ENCODE results near the gene RPL23. TPM values are rescaled to one million over a fixed set of nuclear protein-coding genes. Genes with fewer than 3 reads are reported as not detected.

Gene RPL23
- 684 and 1,544 TPM in 2 replicates for total RNA-seq

GRCh38 chr17:38853292-38854219 lies at the start of gene RPL23:
Gene RPL23 (minus strand): TSS chr17:38853721. CDS start chr17:38853710, 11 bp downstream.

GRCh38 chr17:38869526-38870258 lies 16.2 kb upstream of the RPL23 start, which contains the start of gene LASP1:
Gene LASP1 (plus strand): TSS chr17:38870058. CDS start chr17:38870190, 132 bp downstream.

GRCh38 chr17:38824899-38825761 lies 28.4 kb downstream of the RPL23 start, which contains the start of gene CWC25:
Gene CWC25 (minus strand): TSS chr17:38825321. CDS start chr17:38825183, 138 bp downstream.

GRCh38 chr17:38799501-38800236 lies 53.9 kb downstream of the RPL23 start, which contains the start of gene PIP4K2B:
Gene PIP4K2B (minus strand): TSS chr17:38799556. CDS start chr17:38799424, 132 bp downstream.

Small RNA genes within 50 kb of the gene (small RNA-seq; reads per million reads assigned to genes)
- gene MIR4727 (0.14 reads per million), gene SNORA21 (not detected), gene SNORA21B (not detected)

Other genes with a start within 250 kb of the RPL23 start
- 0.22 TPM in 1 of 2 replicates, not detected in the other for gene SRCIN1, start 247.8 kb downstream of the RPL23 start, total RNA-seq
- gene EPOP, start 178.8 kb downstream of the RPL23 start, total RNA-seq, result 2.4 and 6.2 TPM in 2 replicates
- 42.8 and 49.0 TPM in 2 replicates for gene MLLT6, start 148.4 kb downstream of the RPL23 start, total RNA-seq
- gene CISD3, start 123.4 kb downstream of the RPL23 start, total RNA-seq, result 3.5 and 4.3 TPM in 2 replicates
- gene PCGF2, start 105.4 kb downstream of the RPL23 start, total RNA-seq, result 3.4 and 6.3 TPM in 2 replicates
- 150 and 406 TPM in 2 replicates for gene PSMB3, start 101.0 kb downstream of the RPL23 start, total RNA-seq
- 36.5 and 39.0 TPM in 2 replicates for gene PIP4K2B, start 54.2 kb downstream of the RPL23 start, total RNA-seq
- 5.1 and 12.2 TPM in 2 replicates for gene CWC25, start 28.4 kb downstream of the RPL23 start, total RNA-seq
- gene LASP1, start 16.3 kb upstream of the RPL23 start, total RNA-seq, result 243 and 373 TPM in 2 replicates
- gene FBXO47, start 113.7 kb upstream of the RPL23 start, total RNA-seq, result under 0.01 TPM in 1 of 2 replicates, not detected in the other